Measurements from ENCODE around the gene TOB2.
"Not testable (repeated sequence)": the region's sequence is repeated elsewhere in the genome, so short reads cannot be mapped to it uniquely, and the experiment has no call there.

The TOB2 gene

DNA sequence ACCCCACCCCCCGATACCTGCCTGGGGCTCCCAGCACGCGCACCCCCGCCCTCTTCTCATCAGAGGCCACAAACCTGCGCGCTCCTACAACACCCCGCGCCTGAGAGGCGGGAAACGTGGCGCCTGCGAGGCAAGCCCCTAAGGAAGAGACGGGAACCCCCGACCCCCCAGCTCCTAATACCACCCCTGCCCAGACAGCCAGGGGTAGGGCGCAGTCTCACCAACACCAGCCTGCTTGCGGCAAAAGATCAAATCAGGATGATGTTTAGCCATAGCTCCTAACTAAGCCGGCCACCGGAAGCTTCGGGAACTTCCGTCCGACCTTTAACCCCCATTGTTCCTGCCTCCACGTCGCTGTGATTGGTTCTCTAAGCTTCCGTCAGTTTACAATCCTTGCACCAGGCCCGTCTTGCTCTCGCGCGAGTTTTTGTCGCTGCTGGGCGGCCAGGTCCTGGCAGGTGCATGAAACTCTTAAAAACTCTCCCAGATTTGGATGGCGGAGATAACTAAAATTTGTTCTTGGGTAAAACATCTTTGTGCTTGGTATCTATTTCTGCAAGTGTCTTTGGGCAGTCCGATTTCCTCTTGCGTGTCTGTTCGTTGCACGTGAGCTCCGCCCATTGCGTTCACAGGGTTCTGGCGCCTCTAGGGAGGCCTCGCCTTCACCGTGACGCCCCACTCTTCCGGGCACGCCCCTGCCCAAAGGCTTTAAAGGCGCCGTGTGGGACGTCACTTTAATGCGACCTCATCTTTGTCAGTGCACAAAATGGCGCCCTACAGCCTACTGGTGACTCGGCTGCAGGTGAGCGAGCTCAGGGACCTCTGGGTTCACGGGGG is 22.0 kb upstream of the TOB2 start, which contains the start of the genes ACO2 and PHF5A:
ACO2 (plus strand) TSS at position 737 of the 837 bp plus-strand sequence; CDS start at position 767, 30 bp downstream.
PHF5A (minus strand) TSS at position 312 of the 837 bp plus-strand sequence; CDS start at position 273, 39 bp downstream.
- peak; percentile 97 for DNase-seq (ENCODE audit: low read depth)

GRCh38 chr22:41461901-41462300 is 15.3 kb upstream of the TOB2 start:
- DNase-seq (ENCODE audit: low read depth): no peak

DNA sequence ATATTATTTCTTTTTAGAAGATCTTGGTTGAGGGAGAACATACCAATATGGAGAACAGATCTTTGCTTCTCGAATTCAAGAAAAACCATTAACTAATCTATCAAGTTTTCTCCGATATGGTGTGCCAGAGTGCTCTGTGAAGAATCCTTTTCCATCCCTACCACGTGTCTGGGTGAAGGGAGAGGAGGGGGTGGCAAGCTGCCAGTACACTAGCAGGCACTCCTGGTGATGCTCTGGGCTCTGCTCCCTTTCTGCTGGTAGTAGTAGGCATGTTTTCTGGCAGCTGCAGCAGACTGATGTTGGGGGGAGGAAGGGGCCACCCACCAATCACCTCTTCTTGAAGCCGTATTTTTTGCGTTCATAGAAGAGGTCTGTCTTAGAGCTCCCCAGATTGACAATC is 13.5 kb upstream of the TOB2 start:
- DNase-seq (ENCODE audit: low read depth): not testable (repeated sequence)

DNA sequence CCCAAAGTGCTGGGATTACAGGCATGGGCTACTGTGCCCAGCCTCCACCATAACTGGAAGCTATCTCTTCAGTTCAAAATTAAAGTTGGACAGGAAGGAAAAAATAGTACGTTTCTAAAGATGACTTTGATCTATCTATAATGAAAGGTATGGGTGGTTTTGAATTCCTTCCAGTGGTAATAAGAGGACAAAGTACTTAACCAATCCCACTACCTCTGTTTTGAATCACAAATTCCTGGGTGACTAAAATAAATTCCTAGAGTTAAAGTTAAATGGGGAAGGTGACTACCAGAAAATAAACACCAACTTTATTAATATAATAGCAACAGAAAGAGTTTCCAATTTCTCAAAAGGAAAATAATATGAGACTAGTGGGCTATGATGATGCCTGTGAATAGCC is 12.8 kb upstream of the TOB2 start:
- DNase-seq (ENCODE audit: low read depth): no peak

- no peak for DNase-seq (ENCODE audit: low read depth)
Measured at GRCh38 chr22:41458161-41458728, 11.6 kb upstream of the TOB2 start.

- peak; percentile 73 for DNase-seq (ENCODE audit: low read depth)
Measured at GRCh38 chr22:41448189-41448808, 1.7 kb upstream of the TOB2 start.

- DNase-seq (ENCODE audit: low read depth): peak; percentile 40
Measured at GRCh38 chr22:41447435-41448188, 1.0 kb upstream of the TOB2 start.

DNA sequence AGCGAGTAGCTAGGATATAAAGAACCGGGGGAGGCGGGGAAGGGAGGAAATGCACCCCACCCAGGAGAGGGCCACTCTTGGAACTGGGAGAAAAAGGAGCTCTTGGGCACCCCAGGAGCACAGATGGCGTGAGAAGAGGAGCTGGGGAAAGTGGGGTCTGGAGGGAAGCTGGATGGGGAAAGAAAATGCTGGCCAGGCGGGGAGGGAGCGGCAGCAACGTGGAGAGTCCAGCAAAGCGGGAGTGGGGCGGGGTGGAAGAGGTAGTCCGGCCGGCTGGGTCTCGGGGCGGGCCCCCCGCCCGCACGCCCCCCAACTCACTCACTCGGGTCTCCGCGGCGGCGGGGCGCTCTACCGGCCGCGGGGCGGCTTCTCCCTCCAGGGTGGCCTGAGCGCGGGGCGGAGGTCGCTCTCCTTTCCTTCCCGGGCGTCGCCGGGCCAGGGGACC is 522 bp downstream of the TOB2 start:
- DNase-seq (ENCODE audit: low read depth): no peak

GRCh38 chr22:41445129-41446056 is 1.2 kb downstream of the TOB2 start:
- peak; percentile 13 for DNase-seq (ENCODE audit: low read depth)

- DNase-seq (ENCODE audit: low read depth): peak; percentile 77
Measured at GRCh38 chr22:41444360-41445128, 2.1 kb downstream of the TOB2 start.

- no peak for DNase-seq (ENCODE audit: low read depth)
Measured at GRCh38 chr22:41442240-41442792, 4.3 kb downstream of the TOB2 start.

DNA sequence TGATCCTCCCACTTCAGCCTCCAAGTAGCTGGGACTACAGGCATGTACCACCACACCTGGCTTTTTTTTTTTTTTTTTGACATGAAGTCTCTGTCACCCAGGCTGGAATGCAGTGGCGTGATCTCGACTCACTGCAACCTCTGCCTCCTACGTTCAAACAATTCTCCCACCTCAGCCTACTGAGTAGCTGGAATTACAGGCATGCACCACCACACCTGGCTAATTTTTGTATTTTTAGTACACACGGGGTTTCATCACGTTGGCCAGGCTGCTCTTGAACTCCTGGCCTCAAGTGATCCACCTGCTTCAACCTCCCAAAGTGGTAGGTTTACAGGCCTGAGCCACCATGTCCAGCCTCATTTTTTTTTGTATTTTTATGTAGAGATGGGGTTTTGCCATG is 6.1 kb downstream of the TOB2 start:
- not testable (repeated sequence) for DNase-seq (ENCODE audit: low read depth)

DNA sequence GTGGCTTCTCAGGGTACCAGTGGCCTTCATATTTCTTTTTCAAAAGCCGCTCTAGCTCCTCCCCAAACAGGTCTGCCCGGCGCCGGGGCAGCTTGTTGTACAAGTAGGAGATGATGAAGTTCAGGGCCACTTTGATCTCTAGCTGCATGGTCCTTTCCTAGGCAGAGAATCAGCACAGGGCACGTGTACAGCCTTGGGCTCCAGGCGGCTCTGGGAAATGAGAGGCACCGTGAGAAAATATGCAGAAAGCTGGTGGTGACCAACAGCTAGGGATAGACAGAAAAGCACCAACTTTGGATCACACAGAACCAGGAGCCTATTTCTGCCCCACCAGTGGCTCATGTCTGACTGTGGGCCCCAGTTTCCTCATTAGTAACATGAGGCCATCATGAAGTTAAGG is 9.4 kb downstream of the TOB2 start:
- no peak for DNase-seq (ENCODE audit: low read depth)

- no peak for DNase-seq (ENCODE audit: low read depth)
Measured at GRCh38 chr22:41436322-41437113, 10.1 kb downstream of the TOB2 start.

- DNase-seq (ENCODE audit: low read depth): no peak
Measured at GRCh38 chr22:41435560-41435959, 11.0 kb downstream of the TOB2 start.

GRCh38 chr22:41434361-41435003 is 12.1 kb downstream of the TOB2 start:
- not testable (repeated sequence) for DNase-seq (ENCODE audit: low read depth)

DNA sequence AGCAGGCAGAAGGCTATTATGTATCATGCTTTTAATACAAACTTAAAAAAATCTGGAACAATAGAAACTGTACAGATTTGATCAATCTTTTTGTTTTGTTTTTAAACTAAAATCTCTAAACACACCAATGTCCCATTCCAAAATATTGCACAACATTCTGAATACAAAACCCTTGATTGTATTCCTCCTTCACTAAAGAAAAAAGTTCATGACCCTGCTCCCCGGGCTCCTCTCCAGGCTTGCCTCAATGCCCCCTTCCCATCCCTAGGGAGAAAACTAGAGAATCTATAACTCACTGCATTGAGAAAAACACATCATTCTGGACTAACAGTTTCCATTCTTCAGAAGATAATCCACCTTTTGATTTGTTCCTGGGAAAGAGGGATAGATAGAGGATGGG is 13.1 kb downstream of the TOB2 start:
- DNase-seq (ENCODE audit: low read depth): not testable (repeated sequence)

- no peak for DNase-seq (ENCODE audit: low read depth)
Measured at GRCh38 chr22:41431656-41432055, 14.9 kb downstream of the TOB2 start.

- no peak for DNase-seq (ENCODE audit: low read depth)
Measured at GRCh38 chr22:41429951-41430332, 16.7 kb downstream of the TOB2 start.
